Measurements from ENCODE around the gene BCR.

The BCR gene

DNA sequence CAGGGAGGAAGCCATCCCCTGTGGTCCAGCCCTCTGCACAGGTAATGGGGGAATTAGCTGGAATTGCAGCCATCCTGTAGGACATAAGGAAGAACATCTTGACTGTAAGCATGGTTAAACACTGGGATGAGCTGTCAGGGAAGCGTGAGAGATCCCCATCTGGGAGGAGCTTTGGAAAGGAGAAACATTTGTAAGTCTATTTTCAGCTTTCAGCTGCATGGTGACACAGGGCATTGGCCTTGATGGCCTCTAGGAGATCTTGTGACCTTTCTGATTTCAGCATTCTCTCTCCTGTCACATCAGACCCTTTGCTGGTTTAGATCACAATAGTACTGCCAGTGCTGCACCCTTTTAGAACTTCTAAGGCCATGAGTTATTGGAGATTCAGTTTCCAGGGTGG, 47.1 kb downstream of the BCR start:
- H3K27ac ChIP-seq (ENCODE audit: low read depth, low read length), result no peak overlapping the region
- no peaks in the 10 kb centered on the region for H3K27me3 ChIP-seq (ENCODE audit: control insufficient read depth, insufficient read depth, low read length)
- H3K36me3 ChIP-seq (ENCODE audit: control insufficient read depth, insufficient read depth, low read length), result no peaks in the 10 kb centered on the region
- H3K4me3 ChIP-seq (ENCODE audit: low read length), result no peak overlapping the region
- no peaks in the 10 kb centered on the region for H3K4me1 ChIP-seq (ENCODE audit: control insufficient read depth, insufficient read depth, low read length)
- no peak overlapping the region for H3K9ac ChIP-seq (ENCODE audit: low read length)

- Histone ChIP-seq H3K4me3 (ENCODE audit: low read length) (no peak overlapping the region), H3K27me3 (ENCODE audit: control insufficient read depth, insufficient read depth, low read length) (no peaks in the 10 kb centered on the region), H3K36me3 (ENCODE audit: control insufficient read depth, insufficient read depth, low read length) (no peaks in the 10 kb centered on the region), H3K27ac (ENCODE audit: low read depth, low read length) (no peak overlapping the region), H3K9ac (ENCODE audit: low read length) (no peak overlapping the region), H3K4me1 (ENCODE audit: control insufficient read depth, insufficient read depth, low read length) (no peaks in the 10 kb centered on the region)
Observed at GRCh38 chr22:23228503-23228902, 48.2 kb downstream of the BCR start.

DNA sequence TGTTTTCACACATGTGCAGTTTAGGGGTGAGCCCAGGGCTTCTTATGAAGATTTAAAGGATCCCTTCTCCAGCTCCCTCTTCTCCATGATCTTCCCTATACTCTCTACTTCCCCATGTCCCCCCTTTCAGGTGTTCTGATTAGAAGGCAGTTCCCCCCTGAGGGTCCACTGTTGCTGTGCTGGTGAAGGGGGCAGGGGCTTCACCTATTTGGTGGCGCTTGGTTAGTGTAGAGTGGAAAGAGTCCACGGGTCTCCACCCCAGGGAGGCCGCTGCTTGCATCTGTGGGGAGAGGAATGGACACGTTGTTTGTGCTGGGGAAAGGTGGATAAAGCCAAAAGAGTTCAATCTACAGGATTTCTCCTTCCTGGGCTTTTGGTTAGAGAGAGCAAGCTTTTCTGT, 49.3 kb downstream of the BCR start:
- H3K27ac ChIP-seq (ENCODE audit: low read depth, low read length), result no peak overlapping the region
- H3K4me3 ChIP-seq (ENCODE audit: low read length), result no peak overlapping the region
- H3K9ac ChIP-seq (ENCODE audit: low read length), result no peak overlapping the region
- no peaks in the 10 kb centered on the region for H3K4me1 ChIP-seq (ENCODE audit: control insufficient read depth, insufficient read depth, low read length)
- H3K27me3 ChIP-seq (ENCODE audit: control insufficient read depth, insufficient read depth, low read length), result no peaks in the 10 kb centered on the region
- H3K36me3 ChIP-seq (ENCODE audit: control insufficient read depth, insufficient read depth, low read length), result no peaks in the 10 kb centered on the region

DNA sequence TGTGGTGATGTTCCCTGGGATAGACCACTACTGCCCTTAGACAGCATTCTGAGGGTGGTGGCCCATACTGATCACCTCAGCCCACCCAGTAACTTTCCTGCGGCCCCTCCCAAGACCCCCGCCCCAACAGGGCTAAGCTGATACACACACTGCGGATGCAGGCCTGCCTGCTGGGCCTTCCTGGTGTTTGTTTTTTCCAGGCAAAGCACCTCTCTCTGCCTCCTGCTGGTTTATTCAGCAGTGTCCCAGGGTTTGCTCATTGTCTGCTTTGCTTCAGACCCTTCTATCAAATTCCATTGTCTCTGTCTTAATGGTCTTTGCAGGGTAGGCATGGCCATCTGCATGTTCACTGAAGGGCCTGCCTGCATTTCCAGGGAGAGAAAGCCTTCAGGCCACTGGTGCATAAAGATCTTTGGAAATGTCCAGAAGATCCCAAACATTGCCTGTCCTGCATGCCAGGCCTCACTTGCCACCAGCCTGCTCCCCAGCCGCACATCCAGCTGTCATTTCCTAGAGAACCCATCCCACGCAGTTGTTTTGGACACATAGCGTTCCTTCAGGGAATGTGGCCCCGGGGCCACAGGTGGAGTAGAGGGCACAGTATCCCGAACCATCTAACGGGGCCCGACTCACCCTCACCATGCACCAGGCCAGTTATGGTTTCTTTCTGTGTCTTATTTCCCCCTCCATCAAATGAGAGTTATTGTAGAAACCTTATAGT, 50.2 kb downstream of the BCR start:
- Histone ChIP-seq H3K27me3 (ENCODE audit: control insufficient read depth, insufficient read depth, low read length) (no peaks in the 10 kb centered on the region), H3K36me3 (ENCODE audit: control insufficient read depth, insufficient read depth, low read length) (no peaks in the 10 kb centered on the region), H3K27ac (ENCODE audit: low read depth, low read length) (no peak overlapping the region), H3K4me3 (ENCODE audit: low read length) (no peak overlapping the region), H3K9ac (ENCODE audit: low read length) (no peak overlapping the region), H3K4me1 (ENCODE audit: control insufficient read depth, insufficient read depth, low read length) (no peaks in the 10 kb centered on the region)

DNA sequence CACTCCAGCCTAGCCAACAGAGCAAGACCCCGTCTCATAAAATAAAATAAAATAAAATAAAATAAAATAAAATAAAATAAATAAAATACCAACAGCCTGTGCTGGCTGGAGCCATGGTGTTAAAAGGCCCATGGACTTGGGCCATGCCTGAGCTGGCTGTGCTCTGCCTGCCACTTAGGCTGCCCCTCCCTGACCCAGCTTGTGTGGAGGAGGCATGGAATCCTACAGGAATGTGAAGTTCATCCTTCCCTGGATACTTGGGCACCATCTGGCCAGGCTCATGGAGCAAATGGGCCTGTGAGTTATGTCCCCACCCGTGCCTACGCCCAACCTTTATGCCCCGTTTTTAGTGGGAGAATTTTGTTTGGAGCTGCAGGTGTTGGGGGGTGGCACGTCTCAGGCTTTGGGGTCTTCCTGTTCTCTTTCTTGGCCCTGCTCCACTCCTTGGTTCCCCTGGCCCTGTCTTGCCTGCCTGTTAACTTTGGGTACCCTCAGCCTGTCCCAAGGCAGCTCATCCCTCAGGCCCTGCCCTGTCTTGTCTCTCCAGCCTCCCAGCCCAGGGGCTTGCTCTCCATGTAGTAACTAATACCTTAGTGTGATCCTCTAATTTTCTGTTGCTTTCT, 51.3 kb downstream of the BCR start:
- Histone ChIP-seq H3K27ac (ENCODE audit: low read depth, low read length) (no peak overlapping the region), H3K4me1 (ENCODE audit: control insufficient read depth, insufficient read depth, low read length) (no peaks in the 10 kb centered on the region), H3K27me3 (ENCODE audit: control insufficient read depth, insufficient read depth, low read length) (no peaks in the 10 kb centered on the region), H3K9ac (ENCODE audit: low read length) (no peak overlapping the region), H3K36me3 (ENCODE audit: control insufficient read depth, insufficient read depth, low read length) (no peaks in the 10 kb centered on the region), H3K4me3 (ENCODE audit: low read length) (no peak overlapping the region)

DNA sequence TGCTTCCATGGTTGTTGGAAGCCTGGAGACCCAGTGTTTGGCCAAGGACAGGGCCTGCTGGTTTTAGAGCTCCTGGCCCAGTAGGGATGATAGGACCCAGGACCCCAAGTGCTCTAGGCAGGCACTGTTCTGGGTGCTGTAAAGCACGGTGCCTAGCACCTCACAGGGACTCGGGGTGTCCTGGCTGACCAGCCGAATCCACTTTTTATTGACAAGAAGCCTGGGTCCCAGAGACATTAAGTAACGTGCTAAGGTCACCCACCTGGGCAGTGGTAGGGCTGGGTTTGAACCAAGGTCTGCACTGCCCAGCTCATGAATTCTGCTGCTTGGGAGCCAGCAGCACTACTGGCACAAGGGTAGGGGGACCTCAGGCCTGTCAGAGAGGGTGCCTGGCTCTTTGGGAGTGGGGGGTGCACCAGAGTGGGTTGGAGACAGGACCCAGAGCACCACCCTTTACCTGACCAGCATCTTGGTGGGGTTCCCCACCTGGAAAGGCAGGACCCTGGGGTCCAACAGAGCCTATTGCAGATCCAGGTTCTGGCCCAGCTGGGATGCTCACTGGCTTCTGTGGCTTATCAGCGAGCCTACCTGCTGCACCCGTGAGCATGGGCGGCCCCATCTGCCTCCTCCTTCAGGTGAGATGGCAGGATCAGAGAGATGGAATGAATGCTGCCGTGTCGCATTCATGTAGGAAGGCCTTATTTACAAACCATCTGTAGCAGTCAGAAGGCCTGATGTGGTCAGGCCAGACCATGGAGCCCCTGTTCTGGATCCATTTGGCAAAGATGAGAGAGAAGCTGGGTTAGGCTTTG, 52.0 kb downstream of the BCR start:
- no peaks in the 10 kb centered on the region for H3K4me1 ChIP-seq (ENCODE audit: control insufficient read depth, insufficient read depth, low read length)
- no peaks in the 10 kb centered on the region for H3K36me3 ChIP-seq (ENCODE audit: control insufficient read depth, insufficient read depth, low read length)
- no peak overlapping the region for H3K4me3 ChIP-seq (ENCODE audit: low read length)
- H3K27me3 ChIP-seq (ENCODE audit: control insufficient read depth, insufficient read depth, low read length), result no peaks in the 10 kb centered on the region
- no peak overlapping the region for H3K27ac ChIP-seq (ENCODE audit: low read depth, low read length)
- H3K9ac ChIP-seq (ENCODE audit: low read length), result no peak overlapping the region

GRCh38 chr22:23233084-23233531, 52.8 kb downstream of the BCR start:
- Histone ChIP-seq H3K27ac (ENCODE audit: low read depth, low read length) (no peak overlapping the region), H3K9ac (ENCODE audit: low read length) (no peak overlapping the region), H3K4me3 (ENCODE audit: low read length) (no peak overlapping the region), H3K4me1 (ENCODE audit: control insufficient read depth, insufficient read depth, low read length) (no peaks in the 10 kb centered on the region), H3K36me3 (ENCODE audit: control insufficient read depth, insufficient read depth, low read length) (no peaks in the 10 kb centered on the region), H3K27me3 (ENCODE audit: control insufficient read depth, insufficient read depth, low read length) (no peaks in the 10 kb centered on the region)

GRCh38 chr22:23233752-23234408, 53.6 kb downstream of the BCR start:
- Histone ChIP-seq H3K36me3 (ENCODE audit: control insufficient read depth, insufficient read depth, low read length) (no peaks in the 10 kb centered on the region), H3K27ac (ENCODE audit: low read depth, low read length) (no peak overlapping the region), H3K27me3 (ENCODE audit: control insufficient read depth, insufficient read depth, low read length) (no peaks in the 10 kb centered on the region), H3K4me1 (ENCODE audit: control insufficient read depth, insufficient read depth, low read length) (no peaks in the 10 kb centered on the region), H3K4me3 (ENCODE audit: low read length) (no peak overlapping the region), H3K9ac (ENCODE audit: low read length) (no peak overlapping the region)

- H3K27ac ChIP-seq (ENCODE audit: low read depth, low read length), result no peak overlapping the region
- H3K9ac ChIP-seq (ENCODE audit: low read length), result no peak overlapping the region
- no peaks in the 10 kb centered on the region for H3K4me1 ChIP-seq (ENCODE audit: control insufficient read depth, insufficient read depth, low read length)
- no peaks in the 10 kb centered on the region for H3K27me3 ChIP-seq (ENCODE audit: control insufficient read depth, insufficient read depth, low read length)
- H3K4me3 ChIP-seq (ENCODE audit: low read length), result no peak overlapping the region
- no peaks in the 10 kb centered on the region for H3K36me3 ChIP-seq (ENCODE audit: control insufficient read depth, insufficient read depth, low read length)
Observed at GRCh38 chr22:23234409-23235161, 54.3 kb downstream of the BCR start.

DNA sequence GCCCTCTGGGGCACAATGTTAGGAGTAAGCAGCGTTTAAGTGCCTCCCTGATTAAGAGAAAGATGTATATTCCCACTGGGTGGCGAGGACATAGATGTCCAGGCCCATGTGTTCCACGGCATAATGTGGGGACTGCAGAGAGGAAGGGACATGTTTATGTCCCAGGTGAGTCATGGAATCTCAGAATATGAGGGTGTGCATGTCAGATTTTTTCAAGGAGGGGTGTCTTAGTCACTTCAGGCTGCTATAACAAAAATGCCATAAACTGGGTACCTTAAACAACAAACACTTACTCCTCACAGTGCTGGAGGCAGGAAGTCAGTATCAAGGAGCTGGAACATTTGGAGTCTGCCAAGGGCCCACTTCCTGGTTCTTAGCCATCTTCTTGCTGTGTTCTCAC, 55.1 kb downstream of the BCR start:
- no peaks in the 10 kb centered on the region for H3K4me1 ChIP-seq (ENCODE audit: control insufficient read depth, insufficient read depth, low read length)
- H3K9ac ChIP-seq (ENCODE audit: low read length), result no peak overlapping the region
- H3K4me3 ChIP-seq (ENCODE audit: low read length), result no peak overlapping the region
- no peaks in the 10 kb centered on the region for H3K27me3 ChIP-seq (ENCODE audit: control insufficient read depth, insufficient read depth, low read length)
- H3K36me3 ChIP-seq (ENCODE audit: control insufficient read depth, insufficient read depth, low read length), result no peaks in the 10 kb centered on the region
- no peak overlapping the region for H3K27ac ChIP-seq (ENCODE audit: low read depth, low read length)

DNA sequence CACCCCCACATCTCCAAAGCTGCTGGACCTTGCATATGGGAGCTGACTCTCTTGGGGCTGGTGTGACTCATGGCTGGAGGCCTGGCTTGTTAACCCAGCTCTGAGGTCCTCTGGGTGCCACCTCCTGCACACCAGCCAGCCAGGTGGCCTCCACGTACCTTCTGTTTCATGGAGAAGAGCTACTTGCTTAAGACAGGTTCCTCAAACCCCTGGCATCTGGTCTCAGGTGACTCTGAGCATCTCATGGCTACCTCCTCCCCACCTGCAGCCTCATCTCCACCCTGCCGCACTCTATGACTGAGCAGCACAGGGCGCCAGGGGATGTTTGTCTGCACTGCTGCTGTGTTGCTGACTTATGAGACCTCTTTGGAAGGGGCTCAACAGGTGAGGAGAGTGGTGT, 55.7 kb downstream of the BCR start:
- Histone ChIP-seq H3K27me3 (ENCODE audit: control insufficient read depth, insufficient read depth, low read length) (no peaks in the 10 kb centered on the region), H3K9ac (ENCODE audit: low read length) (no peak overlapping the region), H3K27ac (ENCODE audit: low read depth, low read length) (no peak overlapping the region), H3K4me3 (ENCODE audit: low read length) (no peak overlapping the region), H3K4me1 (ENCODE audit: control insufficient read depth, insufficient read depth, low read length) (no peaks in the 10 kb centered on the region), H3K36me3 (ENCODE audit: control insufficient read depth, insufficient read depth, low read length) (no peaks in the 10 kb centered on the region)

Measured in rectal smooth muscle tissue (tissue), 1 donor.